ENCODE measurements around the gene SPINK4.

The SPINK4 gene

DNA sequence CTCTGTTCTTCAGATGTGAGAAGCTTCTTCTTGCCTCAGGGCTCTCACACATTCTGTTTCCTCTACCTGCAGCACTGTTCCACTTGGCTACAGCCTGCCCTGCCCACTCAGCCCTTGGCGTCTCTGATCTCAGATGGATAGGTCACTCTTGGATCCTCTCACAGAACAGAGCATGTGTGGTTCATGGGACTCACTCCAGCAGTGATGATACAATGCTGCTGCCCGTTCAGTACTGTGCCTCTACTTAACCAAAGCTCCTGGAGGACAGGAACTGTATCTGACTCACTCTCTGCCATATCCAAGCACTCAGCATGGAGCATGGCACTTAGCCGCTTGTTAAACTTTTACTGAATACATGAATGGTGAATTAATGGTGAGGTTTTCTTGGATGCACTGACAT lies 3.4 kb upstream of the SPINK4 start:
- H2AFZ ChIP-seq (ENCODE audit: low read length): no peak overlapping the region
- no peak for DNase-seq
- H3K4me1 ChIP-seq (ENCODE audit: low read length): no peaks in the 10 kb centered on the region
- H3F3A ChIP-seq (ENCODE audit: insufficient read depth, low read length): no peaks in the 10 kb centered on the region
- H3K27me3 ChIP-seq (replicated peaks; ENCODE audit: insufficient read depth, low read length): no peaks in the 10 kb centered on the region
- H3K9ac ChIP-seq (ENCODE audit: low read length): no peak overlapping the region
- H3K27ac ChIP-seq (ENCODE audit: low read length): no peak overlapping the region
- no peaks in the 10 kb centered on the region for H3K9me3 ChIP-seq (replicated peaks; ENCODE audit: insufficient read depth, low read length)
- H3K4me3 ChIP-seq (ENCODE audit: low read length): no peak overlapping the region
- TF ChIP-seq, protein P1, sequence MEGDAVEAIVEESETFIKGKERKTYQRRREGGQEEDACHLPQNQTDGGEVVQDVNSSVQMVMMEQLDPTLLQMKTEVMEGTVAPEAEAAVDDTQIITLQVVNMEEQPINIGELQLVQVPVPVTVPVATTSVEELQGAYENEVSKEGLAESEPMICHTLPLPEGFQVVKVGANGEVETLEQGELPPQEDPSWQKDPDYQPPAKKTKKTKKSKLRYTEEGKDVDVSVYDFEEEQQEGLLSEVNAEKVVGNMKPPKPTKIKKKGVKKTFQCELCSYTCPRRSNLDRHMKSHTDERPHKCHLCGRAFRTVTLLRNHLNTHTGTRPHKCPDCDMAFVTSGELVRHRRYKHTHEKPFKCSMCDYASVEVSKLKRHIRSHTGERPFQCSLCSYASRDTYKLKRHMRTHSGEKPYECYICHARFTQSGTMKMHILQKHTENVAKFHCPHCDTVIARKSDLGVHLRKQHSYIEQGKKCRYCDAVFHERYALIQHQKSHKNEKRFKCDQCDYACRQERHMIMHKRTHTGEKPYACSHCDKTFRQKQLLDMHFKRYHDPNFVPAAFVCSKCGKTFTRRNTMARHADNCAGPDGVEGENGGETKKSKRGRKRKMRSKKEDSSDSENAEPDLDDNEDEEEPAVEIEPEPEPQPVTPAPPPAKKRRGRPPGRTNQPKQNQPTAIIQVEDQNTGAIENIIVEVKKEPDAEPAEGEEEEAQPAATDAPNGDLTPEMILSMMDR (IDR thresholded peaks at IDR 0.05; ENCODE audit: low read length): no peak
- TF ChIP-seq EZH2 (optimal IDR thresholded peaks at IDR 0.05; ENCODE audit: low read depth, low read length) (no peak), EZH2phosphoT487 (IDR thresholded peaks at IDR 0.05; ENCODE audit: low read length) (no peak)
- H3K79me2 ChIP-seq (ENCODE audit: low read length): no peaks in the 10 kb centered on the region
- no peaks in the 10 kb centered on the region for H3K9me2 ChIP-seq (replicated peaks; ENCODE audit: insufficient read depth, low read length)
- H3K36me3 ChIP-seq (replicated peaks; ENCODE audit: insufficient read depth, low read length): no peaks in the 10 kb centered on the region
- H3K4me2 ChIP-seq (ENCODE audit: low read depth, low read length): no peak overlapping the region
- H4K20me1 ChIP-seq (ENCODE audit: insufficient read depth, low read length): no peaks in the 10 kb centered on the region

DNA sequence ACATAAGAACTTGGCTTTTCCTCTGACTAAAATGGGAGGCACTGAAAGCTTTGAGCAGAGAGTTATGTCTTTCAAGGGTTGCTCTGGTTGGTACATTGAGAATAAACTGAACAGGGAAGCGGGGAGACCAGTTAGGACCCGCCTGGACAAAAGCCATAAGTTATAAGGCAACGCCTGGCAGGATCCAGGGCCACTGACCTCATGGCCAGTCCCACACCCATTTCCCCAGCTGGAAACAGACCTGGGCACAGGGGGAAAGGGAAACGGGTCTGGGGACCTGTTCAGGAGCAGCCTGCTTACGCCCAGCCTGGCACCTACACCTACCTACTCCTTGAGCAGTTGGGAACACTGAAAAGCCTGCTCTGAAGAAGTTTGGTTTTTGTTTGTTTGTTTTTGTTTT lies 1.3 kb downstream of the SPINK4 start:
- Histone ChIP-seq H3K4me1 (ENCODE audit: low read length) (no peaks in the 10 kb centered on the region), H3F3A (ENCODE audit: insufficient read depth, low read length) (no peaks in the 10 kb centered on the region), H3K36me3 (replicated peaks; ENCODE audit: insufficient read depth, low read length) (no peaks in the 10 kb centered on the region), H2AFZ (ENCODE audit: low read length) (no peak overlapping the region), H3K9ac (ENCODE audit: low read length) (no peak overlapping the region), H3K9me2 (replicated peaks; ENCODE audit: insufficient read depth, low read length) (no peaks in the 10 kb centered on the region), H3K4me2 (ENCODE audit: low read depth, low read length) (no peak overlapping the region), H3K4me3 (ENCODE audit: low read length) (no peak overlapping the region), H3K27me3 (replicated peaks; ENCODE audit: insufficient read depth, low read length) (no peaks in the 10 kb centered on the region), H3K9me3 (replicated peaks; ENCODE audit: insufficient read depth, low read length) (no peaks in the 10 kb centered on the region), H4K20me1 (ENCODE audit: insufficient read depth, low read length) (no peaks in the 10 kb centered on the region), H3K79me2 (ENCODE audit: low read length) (no peaks in the 10 kb centered on the region), H3K27ac (ENCODE audit: low read length) (no peak overlapping the region)
- no peak for DNase-seq
- TF ChIP-seq EZH2phosphoT487 (IDR thresholded peaks at IDR 0.05; ENCODE audit: low read length) (no peak), EZH2 (optimal IDR thresholded peaks at IDR 0.05; ENCODE audit: low read depth, low read length) (no peak)
- TF ChIP-seq, protein P1 (IDR thresholded peaks at IDR 0.05; ENCODE audit: low read length): no peak

DNA sequence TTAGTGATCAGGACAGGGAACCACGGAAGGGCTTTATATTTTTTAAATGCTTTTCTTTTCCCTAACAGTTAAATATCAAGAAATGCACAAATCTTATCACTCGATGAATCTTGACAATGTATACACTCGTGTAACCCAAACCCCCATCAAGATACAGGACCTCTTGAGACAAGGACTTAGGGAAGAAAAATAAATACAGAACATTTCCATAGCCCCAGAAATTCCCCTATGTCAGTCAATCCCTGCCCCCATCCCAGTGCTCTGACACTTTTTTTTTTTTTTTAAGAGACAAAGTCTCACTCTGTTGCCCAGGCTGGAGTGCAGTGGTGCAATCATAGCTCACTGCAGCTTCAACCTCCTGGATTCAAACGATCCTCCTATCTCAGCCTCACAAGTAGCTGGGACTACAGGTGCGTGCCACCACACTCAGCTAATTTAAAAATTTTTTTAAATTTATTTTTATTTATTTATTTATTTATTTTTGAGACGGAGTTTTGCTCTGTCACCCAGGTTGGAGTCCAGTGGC lies 2.7 kb downstream of the SPINK4 start:
- Histone ChIP-seq H3K9me3 (replicated peaks; ENCODE audit: insufficient read depth, low read length) (no peaks in the 10 kb centered on the region), H3K27ac (ENCODE audit: low read length) (no peak overlapping the region)

More for the DNA sequence above, 2.7 kb downstream of the SPINK4 start:
- H3K4me1 ChIP-seq (ENCODE audit: low read length): no peaks in the 10 kb centered on the region
- no peak for DNase-seq
- no peak overlapping the region for H3K4me3 ChIP-seq (ENCODE audit: low read length)
- H3F3A ChIP-seq (ENCODE audit: insufficient read depth, low read length): no peaks in the 10 kb centered on the region
- TF ChIP-seq, protein P1 (IDR thresholded peaks at IDR 0.05; ENCODE audit: low read length): no peak
- no peak for TF ChIP-seq EZH2phosphoT487 (IDR thresholded peaks at IDR 0.05; ENCODE audit: low read length)
- TF ChIP-seq EZH2 (optimal IDR thresholded peaks at IDR 0.05; ENCODE audit: low read depth, low read length): no peak
- H3K27me3 ChIP-seq (replicated peaks; ENCODE audit: insufficient read depth, low read length): no peaks in the 10 kb centered on the region
- no peaks in the 10 kb centered on the region for H3K36me3 ChIP-seq (replicated peaks; ENCODE audit: insufficient read depth, low read length)
- no peaks in the 10 kb centered on the region for H3K79me2 ChIP-seq (ENCODE audit: low read length)
- no peak overlapping the region for H3K4me2 ChIP-seq (ENCODE audit: low read depth, low read length)
- H3K9ac ChIP-seq (ENCODE audit: low read length): no peak overlapping the region
- H3K9me2 ChIP-seq (replicated peaks; ENCODE audit: insufficient read depth, low read length): no peaks in the 10 kb centered on the region
- H2AFZ ChIP-seq (ENCODE audit: low read length): no peak overlapping the region
- no peaks in the 10 kb centered on the region for H4K20me1 ChIP-seq (ENCODE audit: insufficient read depth, low read length)
